ENCODE measurements around the gene PRPH. TPM values are rescaled to one million over a fixed set of nuclear protein-coding genes. Genes with fewer than 3 reads are reported as not detected.

The PRPH gene
- total and polyA plus RNA-seq, 2 of the 8 experiments (the other 6 are each of a cell fraction or from before 2014, with no cell fraction given): 0.79 to 1.4 TPM

GRCh38 chr12:49264873-49265792, 29.8 kb upstream of the PRPH start, which contains the start of gene TUBA1C (continued):
- no peak for TF ChIP-seq EZH2 (IDR thresholded peaks at IDR 0.05; ENCODE audit: low read depth, low read length, severe bottlenecking)
- TF ChIP-seq POLR2A (IDR thresholded peaks at IDR 0.05; ENCODE audit: control extremely low read depth in 1 of 2, low read depth in 2 of 2, low read length in 2 of 2): peak; percentile 97 to 99
- TF ChIP-seq GTF2F1 (IDR thresholded peaks at IDR 0.05; ENCODE audit: borderline replicate concordance, low read depth, low read length): peak; percentile 95
- no peak for TF ChIP-seq CTCF (IDR thresholded peaks at IDR 0.05; ENCODE audit: control extremely low read depth in 1 of 3, insufficient read depth in 1 of 3, low read depth in 1 of 3, low read length in 3 of 3)
- no peak for TF ChIP-seq CHD7 (IDR thresholded peaks at IDR 0.05; ENCODE audit: insufficient replicate concordance, low read length)
- no peak for TF ChIP-seq TEAD4 (IDR thresholded peaks at IDR 0.05; ENCODE audit: low read depth, low read length)
- no peak for TF ChIP-seq SIX5 (IDR thresholded peaks at IDR 0.05; ENCODE audit: low read depth, low read length)

Measured in H1 (cell line).